A673 (cell line): ENCODE measurements around the gene ATPAF2. TPM values are rescaled to one million over a fixed set of nuclear protein-coding genes. Genes with fewer than 3 reads are reported as not detected.

Experiments
- BruUV-seq: library from RNA; stranded (reverse); fragments of 400-500 nt; replicated peaks from 2 replicates; lab custom pipeline; 2021; lab: Mats Ljungman, UMichigan
- CTCF ChIA-PET: fragments of 300-600 bp; sonication (Branson Sonifier 250); formaldehyde crosslinking; loops from one replicate; lab custom pipeline; 2022; ENCODE audit warnings: antibody characterized with exemption; lab: Charles Lee
- POLR2A ChIA-PET: fragments of 300-600 bp; sonication (Branson Sonifier 250); formaldehyde crosslinking; loops from one replicate; lab custom pipeline; 2022; ENCODE audit warnings: antibody characterized with exemption; ENCODE audit not compliant: low non-redundant PET; lab: Charles Lee
- DNase-seq: peaks from one replicate; pipeline ENCODE4 v3.0.0-alpha.2; 2015; ENCODE audit warnings: low spot score
- H3K27ac ChIP-seq: fragments of 200-600 bp; sonication (generic); 2 replicates; pipeline ENCODE4 v1.5.1; 2016; ENCODE audit warnings: mixed run types, low read depth, mild to moderate bottlenecking, mixed read lengths, antibody characterized with exemption, low read length; ENCODE audit not compliant: poor library complexity, severe bottlenecking
- H3K27me3 ChIP-seq: fragments of 200-600 bp; sonication (generic); replicated peaks from 2 replicates; pipeline ENCODE4 v1.6.1; 2017; ENCODE audit warnings: mixed run types, low read depth, mild to moderate bottlenecking, mixed read lengths, antibody characterized with exemption, low read length; ENCODE audit not compliant: insufficient read depth, poor library complexity
- H3K36me3 ChIP-seq: fragments of 200-600 bp; sonication (generic); 2 replicates; pipeline ENCODE4 v1.6.1; 2016; ENCODE audit warnings: mixed run types, mild to moderate bottlenecking, mixed read lengths, antibody characterized with exemption, low read length; ENCODE audit not compliant: insufficient read depth, poor library complexity, severe bottlenecking
- H3K4me1 ChIP-seq: fragments of 200-600 bp; sonication (generic); 2 replicates; pipeline ENCODE4 v1.6.1; 2017; ENCODE audit warnings: mixed run types, mild to moderate bottlenecking, mixed read lengths, antibody characterized with exemption, low read length; ENCODE audit not compliant: insufficient read depth, poor library complexity, severe bottlenecking
- H3K4me3 ChIP-seq: fragments of 200-600 bp; sonication (generic); 2 replicates; pipeline ENCODE4 v1.5.1; 2016; ENCODE audit warnings: low read depth, mixed run types, mild to moderate bottlenecking, mixed read lengths, low read length; ENCODE audit not compliant: poor library complexity, severe bottlenecking
- H3K9me3 ChIP-seq: fragments of 200-600 bp; sonication (generic); 2 replicates; pipeline ENCODE4 v1.6.1; 2016; ENCODE audit warnings: mixed run types, low read depth, mild to moderate bottlenecking, mixed read lengths, antibody characterized with exemption, low read length; ENCODE audit not compliant: poor library complexity, severe bottlenecking
- CTCF ChIP-seq: fragments of 300-800, 200-600 bp; sonication (generic); conservative IDR thresholded peaks from 2 replicates; pipeline ENCODE4 v1.5.1; 2017; ENCODE audit warnings: low read depth, mild to moderate bottlenecking, antibody characterized with exemption, low read length, moderate library complexity, mixed read lengths
- EZH2 ChIP-seq: fragments of 200-600 bp; sonication (generic); IDR thresholded peaks from 2 replicates; pipeline ENCODE4 v1.6.1; 2017; ENCODE audit warnings: borderline replicate concordance, low read depth, mild to moderate bottlenecking, mixed read lengths, antibody characterized with exemption, low read length; ENCODE audit not compliant: poor library complexity, severe bottlenecking
- intact Hi-C: fragments of 100-400 bp; cut with micrococcal nuclease; formaldehyde crosslinking; loops from one replicate; pipeline ENCODE4 v1.10.0; 2022; ENCODE audit not compliant: unreplicated experiment
- total RNA-seq: library from RNA; stranded (reverse); gene quantifications from 2 replicates; pipeline ENCODE4 v1.2.3, GENCODE V29; 2021

The ATPAF2 gene
- total RNA-seq, 1 experiment from 2014 or later: 30.5 TPM

- ChIA-PET POLR2A (no interaction called here), CTCF (interaction anchor here (0.7 kb wide), 1 partner anchor 444 kb away, joined by 3 read pairs; the partner anchor contains the start of gene PEMT)
- Histone ChIP-seq H3K4me1 (no peaks in the 10 kb centered on the region), H3K27me3 (no peaks in the 10 kb centered on the region), H3K9me3 (no peaks in the 10 kb centered on the region), H3K27ac (no peak overlapping the region), H3K4me3 (no peak overlapping the region), H3K36me3 (no peaks in the 10 kb centered on the region)
- intact Hi-C loops: loop anchor here (5.0 to 10.0 kb wide), 2 partner anchors 541 to 678 kb away; partner anchors contain the start of gene RASD1
- no peak for TF ChIP-seq CTCF
- no peak for TF ChIP-seq EZH2
- no TSS peak for BruUV-seq
- DNase-seq: no peak
Observed at GRCh38 chr17:18035704-18036103, 3.3 kb downstream of the ATPAF2 start.

- H3K27me3 ChIP-seq: no peaks in the 10 kb centered on the region
- POLR2A ChIA-PET: no interaction called here
- BruUV-seq: no TSS peak
- intact Hi-C loops: loop anchor here (2.0 to 10.0 kb wide), 4 partner anchors 156 to 539 kb away; partner anchors contain the start of gene RASD1
- no peaks in the 10 kb centered on the region for H3K36me3 ChIP-seq
- peaks cover 9% of the 10 kb centered on the region for H3K4me1 ChIP-seq
- CTCF ChIA-PET: interaction anchor here (0.7 to 1.3 kb wide), 6 partner anchors 13 to 173 kb away, joined by 3 to 5 read pairs (median 4); no protein-coding TSS in a partner anchor
- H3K27ac ChIP-seq: no peak overlapping the region
- no peak overlapping the region for H3K4me3 ChIP-seq
- H3K9me3 ChIP-seq: no peaks in the 10 kb centered on the region
- peak; percentile 91 for DNase-seq
- TF ChIP-seq CTCF (peak; percentile 70), EZH2 (no peak)
Observed at GRCh38 chr17:18033442-18034099, 5.4 kb downstream of the ATPAF2 start.

- no peaks in the 10 kb centered on the region for H3K27me3 ChIP-seq
- intact Hi-C loops: loop anchor here (2.0 to 10.0 kb wide), 4 partner anchors 155 to 537 kb away; partner anchors contain the start of gene RASD1
- H3K4me3 ChIP-seq: no peak overlapping the region
- peaks cover 11% of the 10 kb centered on the region for H3K4me1 ChIP-seq
- no peaks in the 10 kb centered on the region for H3K36me3 ChIP-seq
- POLR2A ChIA-PET: no interaction called here
- H3K27ac ChIP-seq: no peak overlapping the region
- no peaks in the 10 kb centered on the region for H3K9me3 ChIP-seq
- DNase-seq: no peak
- TF ChIP-seq EZH2: no peak
- no peak for TF ChIP-seq CTCF
- CTCF ChIA-PET: no interaction called here
- no TSS peak for BruUV-seq
Observed at GRCh38 chr17:18031955-18032354, 7.0 kb downstream of the ATPAF2 start.
